ENCODE results near the gene TTC4.

The TTC4 gene

DNA sequence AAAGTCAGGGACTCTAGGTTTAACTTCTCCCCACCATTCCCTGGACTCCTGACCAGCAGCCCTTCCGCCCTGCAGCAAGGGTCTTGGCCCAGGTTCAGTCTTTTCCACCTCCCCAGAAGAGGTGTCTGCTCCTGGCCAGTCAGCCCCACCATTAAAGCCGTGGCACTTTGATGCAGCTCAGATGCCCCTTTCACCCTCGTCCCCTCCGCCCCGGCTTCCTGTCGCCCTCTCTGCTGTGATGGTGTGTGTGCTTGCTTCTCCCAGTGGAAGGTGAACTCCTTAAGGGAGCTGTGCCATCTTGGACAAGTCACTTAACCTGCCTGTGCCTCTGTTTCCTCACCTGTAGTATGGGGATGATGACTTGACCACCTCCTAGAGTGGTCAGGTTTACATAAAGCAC lies 17.8 kb upstream of the TTC4 start:
- Histone ChIP-seq H4K20me1 (ENCODE audit: control insufficient read depth, insufficient read depth, low read depth, low read length) (no peaks in the 10 kb centered on the region), H3K4me1 (ENCODE audit: control insufficient read depth, low read length) (no peaks in the 10 kb centered on the region), H3K4me3 (ENCODE audit: low read length) (no peak overlapping the region), H3K9me2 (replicated peaks; ENCODE audit: control insufficient read depth, low read length) (no peaks in the 10 kb centered on the region), H3K79me2 (ENCODE audit: control insufficient read depth, low read length) (no peaks in the 10 kb centered on the region), H3K4me2 (ENCODE audit: low read length) (no peak overlapping the region), H3K36me3 (ENCODE audit: control insufficient read depth, low read length) (no peaks in the 10 kb centered on the region), H3K27me3 (ENCODE audit: control insufficient read depth, low read length) (peaks cover 11% of the 10 kb centered on the region; the same call in 1 of the 2 replicates), H3K9me3 (ENCODE audit: control insufficient read depth, insufficient read depth, low read length) (no peaks in the 10 kb centered on the region), H3F3A (ENCODE audit: control insufficient read depth, insufficient read depth) (no peaks in the 10 kb centered on the region), H3K27ac (ENCODE audit: low read depth, low read length) (no peak overlapping the region)
- TF ChIP-seq, protein P1, sequence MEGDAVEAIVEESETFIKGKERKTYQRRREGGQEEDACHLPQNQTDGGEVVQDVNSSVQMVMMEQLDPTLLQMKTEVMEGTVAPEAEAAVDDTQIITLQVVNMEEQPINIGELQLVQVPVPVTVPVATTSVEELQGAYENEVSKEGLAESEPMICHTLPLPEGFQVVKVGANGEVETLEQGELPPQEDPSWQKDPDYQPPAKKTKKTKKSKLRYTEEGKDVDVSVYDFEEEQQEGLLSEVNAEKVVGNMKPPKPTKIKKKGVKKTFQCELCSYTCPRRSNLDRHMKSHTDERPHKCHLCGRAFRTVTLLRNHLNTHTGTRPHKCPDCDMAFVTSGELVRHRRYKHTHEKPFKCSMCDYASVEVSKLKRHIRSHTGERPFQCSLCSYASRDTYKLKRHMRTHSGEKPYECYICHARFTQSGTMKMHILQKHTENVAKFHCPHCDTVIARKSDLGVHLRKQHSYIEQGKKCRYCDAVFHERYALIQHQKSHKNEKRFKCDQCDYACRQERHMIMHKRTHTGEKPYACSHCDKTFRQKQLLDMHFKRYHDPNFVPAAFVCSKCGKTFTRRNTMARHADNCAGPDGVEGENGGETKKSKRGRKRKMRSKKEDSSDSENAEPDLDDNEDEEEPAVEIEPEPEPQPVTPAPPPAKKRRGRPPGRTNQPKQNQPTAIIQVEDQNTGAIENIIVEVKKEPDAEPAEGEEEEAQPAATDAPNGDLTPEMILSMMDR (IDR thresholded peaks at IDR 0.05; ENCODE audit: low read depth, low read length, poor library complexity, severe bottlenecking), result no peak
- TF ChIP-seq EZH2phosphoT487 (IDR thresholded peaks at IDR 0.05; ENCODE audit: borderline replicate concordance, low read length), result no peak

DNA sequence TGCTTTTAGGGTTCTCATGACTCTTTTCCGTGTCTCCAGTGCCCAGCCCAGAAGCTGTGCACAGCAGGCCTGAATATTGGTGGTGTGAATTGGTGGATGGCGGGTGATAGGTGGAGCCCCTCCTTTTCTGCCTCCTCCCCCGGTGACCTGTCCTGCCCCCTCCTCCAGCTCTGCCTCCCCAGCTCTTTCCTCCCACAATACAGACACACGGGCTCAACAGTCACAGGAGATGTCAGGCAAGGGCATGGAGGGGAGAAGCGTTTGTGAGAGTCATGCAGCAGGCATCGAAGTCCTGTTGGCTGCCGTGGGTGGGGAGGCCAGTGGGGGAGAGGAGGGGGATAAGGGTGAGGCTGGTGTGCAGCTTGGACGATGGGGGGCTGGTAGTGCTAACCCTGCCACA lies 17.3 kb upstream of the TTC4 start:
- H4K20me1 ChIP-seq (ENCODE audit: control insufficient read depth, insufficient read depth, low read depth, low read length), result no peaks in the 10 kb centered on the region
- no peaks in the 10 kb centered on the region for H3K9me3 ChIP-seq (ENCODE audit: control insufficient read depth, insufficient read depth, low read length)
- H3K27ac ChIP-seq (ENCODE audit: low read depth, low read length), result no peak overlapping the region
- no peak overlapping the region for H3K4me3 ChIP-seq (ENCODE audit: low read length)
- no peaks in the 10 kb centered on the region for H3K4me1 ChIP-seq (ENCODE audit: control insufficient read depth, low read length)
- H3F3A ChIP-seq (ENCODE audit: control insufficient read depth, insufficient read depth), result no peaks in the 10 kb centered on the region
- H3K9me2 ChIP-seq (replicated peaks; ENCODE audit: control insufficient read depth, low read length), result no peaks in the 10 kb centered on the region
- H3K27me3 ChIP-seq (ENCODE audit: control insufficient read depth, low read length), result peaks cover 11% of the 10 kb centered on the region; the same call in 1 of the 2 replicates
- no peaks in the 10 kb centered on the region for H3K36me3 ChIP-seq (ENCODE audit: control insufficient read depth, low read length)
- no peak overlapping the region for H3K4me2 ChIP-seq (ENCODE audit: low read length)
- H3K79me2 ChIP-seq (ENCODE audit: control insufficient read depth, low read length), result no peaks in the 10 kb centered on the region
- no peak for TF ChIP-seq EZH2phosphoT487 (IDR thresholded peaks at IDR 0.05; ENCODE audit: borderline replicate concordance, low read length)
- TF ChIP-seq, protein P1 (IDR thresholded peaks at IDR 0.05; ENCODE audit: low read depth, low read length, poor library complexity, severe bottlenecking), result no peak

DNA sequence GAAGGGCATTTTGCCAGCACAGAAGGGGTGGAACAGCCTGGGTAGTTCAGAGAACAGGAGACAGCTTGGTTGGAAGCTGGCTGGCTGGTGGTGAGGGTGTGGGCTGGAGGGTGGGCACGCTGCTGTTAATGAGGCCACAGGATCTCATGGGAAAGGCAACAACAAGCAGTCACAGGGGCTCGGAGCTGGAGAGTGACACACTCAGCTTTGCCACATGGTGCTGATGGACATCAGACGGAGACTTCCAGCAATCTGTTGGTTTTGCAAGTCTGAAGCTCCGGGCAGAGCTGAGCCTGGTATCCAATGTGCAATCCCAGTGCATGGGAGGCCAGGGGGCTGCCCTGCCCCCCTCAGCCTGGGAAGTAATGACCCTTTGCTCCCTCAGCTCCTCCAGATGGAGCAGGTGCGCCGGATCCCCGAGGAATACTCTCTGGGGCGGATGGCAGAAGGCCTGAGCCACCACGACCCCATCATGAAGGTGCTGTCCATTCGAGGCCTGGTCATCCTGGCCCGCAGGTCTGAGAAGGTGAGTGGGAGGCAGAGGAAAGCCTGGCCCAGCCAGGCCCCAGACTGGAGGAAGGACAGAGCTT lies 15.6 kb upstream of the TTC4 start:
- H3K36me3 ChIP-seq (ENCODE audit: control insufficient read depth, low read length), result no peaks in the 10 kb centered on the region
- no peaks in the 10 kb centered on the region for H4K20me1 ChIP-seq (ENCODE audit: control insufficient read depth, insufficient read depth, low read depth, low read length)

More for the DNA sequence above, 15.6 kb upstream of the TTC4 start:
- Histone ChIP-seq H3K9me2 (replicated peaks; ENCODE audit: control insufficient read depth, low read length) (no peaks in the 10 kb centered on the region), H3K4me1 (ENCODE audit: control insufficient read depth, low read length) (no peaks in the 10 kb centered on the region), H3K9me3 (ENCODE audit: control insufficient read depth, insufficient read depth, low read length) (no peaks in the 10 kb centered on the region), H3K4me2 (ENCODE audit: low read length) (no peak overlapping the region), H3K79me2 (ENCODE audit: control insufficient read depth, low read length) (no peaks in the 10 kb centered on the region), H3F3A (ENCODE audit: control insufficient read depth, insufficient read depth) (no peaks in the 10 kb centered on the region), H3K4me3 (ENCODE audit: low read length) (no peak overlapping the region), H3K27ac (ENCODE audit: low read depth, low read length) (no peak overlapping the region), H3K27me3 (ENCODE audit: control insufficient read depth, low read length) (peaks cover 14% of the 10 kb centered on the region; the same call in 1 of the 2 replicates)
- TF ChIP-seq, protein P1 (IDR thresholded peaks at IDR 0.05; ENCODE audit: low read depth, low read length, poor library complexity, severe bottlenecking), result no peak
- TF ChIP-seq EZH2phosphoT487 (IDR thresholded peaks at IDR 0.05; ENCODE audit: borderline replicate concordance, low read length), result no peak

All from DOHH2 (cell line).